WTC11 (cell line): ENCODE measurements around the gene WNT9B. TPM values are rescaled to one million over a fixed set of nuclear protein-coding genes. Genes with fewer than 3 reads are reported as not detected.

Source experiments
- ATAC-seq: fragments of 200-7000 bp; cut with Tn5 transposase; 2 replicates; pipeline ENCODE4 v1.10.0; 2021; ENCODE audit warnings: mild to moderate bottlenecking, moderate library complexity
- CTCF ChIA-PET: fragments of 300-600 bp; sonication (Branson Sonifier 250); formaldehyde crosslinking; loops from one replicate; lab custom pipeline; 2021; ENCODE audit warnings: antibody characterized with exemption; lab: Charles Lee
- POLR2A ChIA-PET: fragments of 350-600 bp; sonication (Branson Sonifier 250); formaldehyde crosslinking; loops from one replicate; lab custom pipeline; 2021; ENCODE audit warnings: antibody characterized with exemption; lab: Charles Lee
- DNase-seq: peaks from one replicate; pipeline ENCODE4 v3.0.0; 2021; ENCODE audit warnings: low spot score
- H3K27ac Mint-ChIP-seq: 2 replicates; pipeline ENCODE4 v1.8.0; 2021; ENCODE audit warnings: mixed read lengths
- H3K27me3 Mint-ChIP-seq: 2 replicates; pipeline ENCODE4 v1.8.0; 2021; ENCODE audit warnings: low read depth, mild to moderate bottlenecking, moderate library complexity, mixed read lengths
- H3K36me3 Mint-ChIP-seq: 2 replicates; pipeline ENCODE4 v1.8.0; 2021; ENCODE audit warnings: mixed read lengths
- H3K4me1 Mint-ChIP-seq: 2 replicates; pipeline ENCODE4 v1.8.0; 2022; ENCODE audit warnings: mixed read lengths
- H3K4me3 Mint-ChIP-seq: 2 replicates; pipeline ENCODE4 v1.8.0; 2021; ENCODE audit warnings: mild to moderate bottlenecking, moderate library complexity, mixed read lengths
- H3K9me3 Mint-ChIP-seq: 2 replicates; pipeline ENCODE4 v1.8.0; 2021; ENCODE audit warnings: mixed read lengths
- ARID4B ChIP-seq: sonication (generic); formaldehyde crosslinking; IDR thresholded peaks from 2 replicates; pipeline ENCODE4 v1.8.0; 2023; ENCODE audit warnings: missing genetic modification reagents, mild to moderate bottlenecking, borderline replicate concordance
- ATF6 ChIP-seq: sonication (generic); formaldehyde crosslinking; IDR thresholded peaks from 2 replicates; pipeline ENCODE4 v1.8.1; 2023; ENCODE audit warnings: mild to moderate bottlenecking, missing genetic modification reagents
- CREB1 ChIP-seq: sonication (generic); formaldehyde crosslinking; IDR thresholded peaks from 2 replicates; pipeline ENCODE4 v1.8.0; 2023; ENCODE audit warnings: mild to moderate bottlenecking, missing genetic modification reagents
- ELF4 ChIP-seq: sonication (generic); formaldehyde crosslinking; IDR thresholded peaks from 2 replicates; pipeline ENCODE4 v1.8.1; 2022; ENCODE audit warnings: low read depth, mild to moderate bottlenecking, moderate library complexity, missing genetic modification reagents
- FOXP1 ChIP-seq: sonication (generic); formaldehyde crosslinking; IDR thresholded peaks from 2 replicates; pipeline ENCODE4 v1.8.0; 2022; ENCODE audit warnings: missing genetic modification reagents, mild to moderate bottlenecking, moderate library complexity, borderline replicate concordance
- FOXP4 ChIP-seq: sonication (generic); formaldehyde crosslinking; IDR thresholded peaks from 2 replicates; pipeline ENCODE4 v1.8.0; 2022; ENCODE audit warnings: mild to moderate bottlenecking, missing genetic modification reagents
- IRF2 ChIP-seq: sonication (generic); formaldehyde crosslinking; IDR thresholded peaks from 2 replicates; pipeline ENCODE4 v1.8.0; 2022; ENCODE audit warnings: low read depth, missing genetic modification reagents, borderline replicate concordance
- OVOL2 ChIP-seq: fragments of 250-450 bp; sonication (Bioruptor Pico); IDR thresholded peaks from 2 replicates; pipeline ENCODE4 v1.9.0; 2021; ENCODE audit warnings: mild to moderate bottlenecking, borderline replicate concordance
- USF2 ChIP-seq: sonication (generic); formaldehyde crosslinking; IDR thresholded peaks from 2 replicates; pipeline ENCODE4 v1.8.1; 2023; ENCODE audit warnings: mild to moderate bottlenecking, missing genetic modification reagents, moderate library complexity
- ZBTB21 ChIP-seq: sonication (generic); formaldehyde crosslinking; IDR thresholded peaks from 2 replicates; pipeline ENCODE4 v1.8.1; 2023; ENCODE audit warnings: mild to moderate bottlenecking, missing genetic modification reagents, borderline replicate concordance
- ZBTB43 ChIP-seq: sonication (generic); formaldehyde crosslinking; IDR thresholded peaks from 2 replicates; pipeline ENCODE4 v1.8.1; 2023; ENCODE audit warnings: mild to moderate bottlenecking, missing genetic modification reagents
- ZNF232 ChIP-seq: sonication (generic); formaldehyde crosslinking; IDR thresholded peaks from 2 replicates; pipeline ENCODE4 v1.8.0; 2022; ENCODE audit warnings: mild to moderate bottlenecking, missing genetic modification reagents
- ZNF281 ChIP-seq: sonication (generic); formaldehyde crosslinking; IDR thresholded peaks from 2 replicates; pipeline ENCODE4 v1.8.0; 2023; ENCODE audit warnings: mild to moderate bottlenecking, missing genetic modification reagents
- ZNF423 ChIP-seq: fragments of 250-450 bp; sonication (Bioruptor Pico); IDR thresholded peaks from 2 replicates; pipeline ENCODE4 v2.1.2; 2022; ENCODE audit warnings: mild to moderate bottlenecking, moderate library complexity
- ZNF425 ChIP-seq: fragments of 250-450 bp; sonication (Bioruptor Pico); conservative IDR thresholded peaks from 2 replicates; pipeline ENCODE4 v1.9.0; 2021; ENCODE audit warnings: mild to moderate bottlenecking
- total RNA-seq: library from RNA; stranded (reverse); gene quantifications from 3 replicates; pipeline ENCODE4 v1.2.3, GENCODE V29; 2021
- TF ChIP-seq, protein P1 (sequence below): fragments of 250-450 bp; sonication (Bioruptor Pico); IDR thresholded peaks from 2 replicates; pipeline ENCODE4 v1.9.0; 2021; ENCODE audit warnings: mild to moderate bottlenecking
- TF ChIP-seq, protein P2 (sequence below): sonication (generic); formaldehyde crosslinking; IDR thresholded peaks from 2 replicates; pipeline ENCODE4 v1.8.1; 2023; ENCODE audit warnings: mild to moderate bottlenecking, moderate library complexity, missing genetic modification reagents
- TF ChIP-seq, protein P3 (sequence below): sonication (generic); formaldehyde crosslinking; IDR thresholded peaks from 2 replicates; pipeline ENCODE4 v1.8.0; 2022; ENCODE audit warnings: mild to moderate bottlenecking, missing genetic modification reagents

WNT9B gene
- total RNA-seq, 1 experiment from 2014 or later: 0.87 TPM

- Mint-ChIP-seq H3K27me3 (0 out of 2 replicates have a peak, but pooled peaks cover 3% of the 10 kb centered on the region), H3K27ac (no peak overlapping the region), H3K9me3 (peaks cover 7% of the 10 kb centered on the region), H3K4me1 (no peaks in the 10 kb centered on the region), H3K4me3 (no peak overlapping the region), H3K36me3 (no peaks in the 10 kb centered on the region)
- no peak for ATAC-seq
- CTCF ChIA-PET: interaction anchor here (0.5 to 1.5 kb wide), 2 partner anchors 24 to 58 kb away, joined by 3 to 4 read pairs; no protein-coding TSS in a partner anchor
- no peak for DNase-seq
- POLR2A ChIA-PET: no interaction called here
- TF ChIP-seq, protein P1, sequence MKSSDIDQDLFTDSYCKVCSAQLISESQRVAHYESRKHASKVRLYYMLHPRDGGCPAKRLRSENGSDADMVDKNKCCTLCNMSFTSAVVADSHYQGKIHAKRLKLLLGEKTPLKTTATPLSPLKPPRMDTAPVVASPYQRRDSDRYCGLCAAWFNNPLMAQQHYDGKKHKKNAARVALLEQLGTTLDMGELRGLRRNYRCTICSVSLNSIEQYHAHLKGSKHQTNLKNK (CRISPR knock-in tag): no peak
- TF ChIP-seq IRF2 (no peak), ZNF281 (CRISPR knock-in tag) (no peak), ZNF232 (no peak), FOXP4 (no peak), ZNF425 (CRISPR knock-in tag) (no peak), ELF4 (CRISPR knock-in tag) (no peak), USF2 (CRISPR knock-in tag) (no peak), FOXP1 (no peak), ZNF423 (CRISPR knock-in tag) (no peak), ZBTB43 (CRISPR knock-in tag) (no peak), ATF6 (CRISPR knock-in tag) (no peak), CREB1 (CRISPR knock-in tag) (no peak), OVOL2 (CRISPR knock-in tag) (no peak), ZBTB21 (CRISPR knock-in tag) (no peak), ARID4B (CRISPR knock-in tag) (no peak)
- TF ChIP-seq, protein P2, sequence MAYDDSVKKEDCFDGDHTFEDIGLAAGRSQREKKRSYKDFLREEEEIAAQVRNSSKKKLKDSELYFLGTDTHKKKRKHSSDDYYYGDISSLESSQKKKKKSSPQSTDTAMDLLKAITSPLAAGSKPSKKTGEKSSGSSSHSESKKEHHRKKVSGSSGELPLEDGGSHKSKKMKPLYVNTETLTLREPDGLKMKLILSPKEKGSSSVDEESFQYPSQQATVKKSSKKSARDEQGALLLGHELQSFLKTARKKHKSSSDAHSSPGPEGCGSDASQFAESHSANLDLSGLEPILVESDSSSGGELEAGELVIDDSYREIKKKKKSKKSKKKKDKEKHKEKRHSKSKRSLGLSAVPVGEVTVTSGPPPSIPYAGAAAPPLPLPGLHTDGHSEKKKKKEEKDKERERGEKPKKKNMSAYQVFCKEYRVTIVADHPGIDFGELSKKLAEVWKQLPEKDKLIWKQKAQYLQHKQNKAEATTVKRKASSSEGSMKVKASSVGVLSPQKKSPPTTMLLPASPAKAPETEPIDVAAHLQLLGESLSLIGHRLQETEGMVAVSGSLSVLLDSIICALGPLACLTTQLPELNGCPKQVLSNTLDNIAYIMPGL: no peak
- TF ChIP-seq, protein P3, sequence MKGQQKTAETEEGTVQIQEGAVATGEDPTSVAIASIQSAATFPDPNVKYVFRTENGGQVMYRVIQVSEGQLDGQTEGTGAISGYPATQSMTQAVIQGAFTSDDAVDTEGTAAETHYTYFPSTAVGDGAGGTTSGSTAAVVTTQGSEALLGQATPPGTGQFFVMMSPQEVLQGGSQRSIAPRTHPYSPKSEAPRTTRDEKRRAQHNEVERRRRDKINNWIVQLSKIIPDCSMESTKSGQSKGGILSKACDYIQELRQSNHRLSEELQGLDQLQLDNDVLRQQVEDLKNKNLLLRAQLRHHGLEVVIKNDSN (CRISPR knock-in tag): no peak
Measured at GRCh38 chr17:46916623-46917022, 65.2 kb downstream of the WNT9B start.
